ENCODE data around the gene CTNND2.
"Not testable (repeated sequence)": the region's sequence is repeated elsewhere in the genome, so short reads cannot be mapped to it uniquely, and the experiment has no call there.

CTNND2 gene

DNA sequence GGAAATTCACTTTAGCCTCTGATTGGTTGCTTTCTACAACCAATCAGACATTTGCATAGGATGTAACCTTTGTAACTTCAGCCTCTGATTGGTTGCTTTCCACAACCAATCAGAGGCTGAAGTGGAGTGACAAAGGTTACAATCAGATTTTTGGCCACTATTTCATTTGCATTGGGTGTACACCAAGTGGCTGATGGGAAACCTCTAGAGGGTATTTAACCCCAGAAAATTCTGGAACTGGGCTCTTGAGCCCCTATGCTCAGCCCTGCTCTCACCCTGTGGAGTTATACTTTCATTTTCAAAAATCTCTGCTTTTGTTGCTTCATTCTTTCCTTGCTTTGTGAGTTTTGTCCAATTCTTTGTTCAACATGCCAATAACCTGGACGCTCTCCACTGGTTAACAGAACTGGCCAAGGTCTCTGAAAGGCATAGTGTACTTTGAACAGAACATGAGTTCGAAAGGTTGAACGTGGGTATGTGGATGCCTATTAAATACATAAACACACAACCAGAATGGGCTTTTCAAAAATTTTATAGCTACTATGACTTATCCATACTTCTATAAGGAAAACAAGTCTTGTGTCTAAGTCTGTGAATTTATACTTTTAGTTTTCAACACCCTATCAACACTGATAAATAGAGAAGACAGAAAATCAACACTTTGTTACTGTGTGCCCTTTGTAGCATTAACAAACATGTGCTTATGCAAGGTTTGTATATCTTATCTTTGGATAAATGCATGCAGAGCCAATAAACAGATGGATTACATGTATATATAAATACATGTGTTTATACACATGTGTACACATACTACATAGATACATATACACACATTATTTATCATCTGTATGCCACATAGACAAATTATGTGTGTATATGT, 568.1 kb downstream of the CTNND2 start:
- no peaks in the 10 kb centered on the region for H3K27me3 ChIP-seq (replicated peaks; ENCODE audit: control insufficient read depth, insufficient read depth, low read length)

DNA sequence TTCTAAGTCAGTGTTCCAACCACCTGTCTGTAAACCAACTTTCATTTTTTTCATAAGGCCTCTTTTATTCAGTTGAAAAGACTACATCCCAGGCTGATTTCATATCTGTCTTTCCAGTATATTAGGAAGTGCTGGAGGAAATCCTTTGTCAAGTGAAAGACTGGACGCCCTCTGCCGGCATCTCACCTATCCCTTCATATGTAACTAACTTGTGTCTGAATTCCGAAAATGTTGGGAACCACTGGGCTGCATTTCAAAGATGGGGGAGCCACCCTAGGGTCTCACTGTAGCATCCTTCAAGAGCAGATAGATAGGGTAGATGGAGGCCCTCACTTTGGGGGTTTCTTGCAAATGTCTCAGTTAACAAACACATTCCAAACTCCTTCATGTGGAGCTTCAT, 569.8 kb downstream of the CTNND2 start:
- H3K9ac ChIP-seq (ENCODE audit: low read length): no peak overlapping the region
- no peaks in the 10 kb centered on the region for H3K36me3 ChIP-seq (ENCODE audit: control insufficient read depth, insufficient read depth, low read length, severe bottlenecking)
- no peak for DNase-seq (ENCODE audit: low read depth)

More for the DNA sequence above, 568.1 kb downstream of the CTNND2 start:
- no peak overlapping the region for H3K4me3 ChIP-seq (ENCODE audit: low read length)
- no peak overlapping the region for H3K9ac ChIP-seq (ENCODE audit: low read length)
- H3K9me3 ChIP-seq (ENCODE audit: control insufficient read depth, low read length): no peaks in the 10 kb centered on the region
- DNase-seq (ENCODE audit: low read depth): no peak
- no peaks in the 10 kb centered on the region for H3K4me1 ChIP-seq (ENCODE audit: control insufficient read depth, insufficient read depth, low read length)
- H3K36me3 ChIP-seq (ENCODE audit: control insufficient read depth, insufficient read depth, low read length, severe bottlenecking): no peaks in the 10 kb centered on the region

DNA sequence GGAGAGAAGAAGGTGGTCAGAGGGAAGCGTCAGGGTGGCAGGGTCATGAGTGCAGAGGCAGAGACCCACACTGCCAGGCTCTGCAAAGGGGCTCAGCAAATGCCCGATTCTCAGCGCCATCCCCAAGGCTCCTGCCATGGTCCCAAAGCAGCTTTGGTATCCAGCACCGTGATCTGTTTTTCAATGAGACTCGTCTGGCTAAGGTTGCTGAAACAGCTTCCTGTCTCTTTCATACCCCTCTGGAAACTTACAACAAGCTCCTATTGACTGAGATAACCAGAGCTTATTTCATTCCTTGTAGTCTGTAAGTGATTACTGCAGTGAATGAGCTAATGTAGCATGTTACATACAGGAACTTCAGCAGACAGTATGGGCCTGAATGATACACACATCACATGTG, 574.6 kb downstream of the CTNND2 start:
- H3K4me1 ChIP-seq (ENCODE audit: control insufficient read depth, insufficient read depth, low read length): peaks cover 3% of the 10 kb centered on the region
- H3K4me3 ChIP-seq (ENCODE audit: low read length): no peak overlapping the region
- H3K27me3 ChIP-seq (replicated peaks; ENCODE audit: control insufficient read depth, insufficient read depth, low read length): no peaks in the 10 kb centered on the region
- DNase-seq (ENCODE audit: low read depth): no peak
- no peaks in the 10 kb centered on the region for H3K36me3 ChIP-seq (ENCODE audit: control insufficient read depth, insufficient read depth, low read length, severe bottlenecking)
- no peaks in the 10 kb centered on the region for H3K9me3 ChIP-seq (ENCODE audit: control insufficient read depth, low read length)
- H3K9ac ChIP-seq (ENCODE audit: low read length): no peak overlapping the region

More for the DNA sequence above, 569.8 kb downstream of the CTNND2 start:
- Histone ChIP-seq H3K27me3 (replicated peaks; ENCODE audit: control insufficient read depth, insufficient read depth, low read length) (no peaks in the 10 kb centered on the region), H3K4me1 (ENCODE audit: control insufficient read depth, insufficient read depth, low read length) (no peaks in the 10 kb centered on the region), H3K9me3 (ENCODE audit: control insufficient read depth, low read length) (no peaks in the 10 kb centered on the region), H3K4me3 (ENCODE audit: low read length) (no peak overlapping the region)

DNA sequence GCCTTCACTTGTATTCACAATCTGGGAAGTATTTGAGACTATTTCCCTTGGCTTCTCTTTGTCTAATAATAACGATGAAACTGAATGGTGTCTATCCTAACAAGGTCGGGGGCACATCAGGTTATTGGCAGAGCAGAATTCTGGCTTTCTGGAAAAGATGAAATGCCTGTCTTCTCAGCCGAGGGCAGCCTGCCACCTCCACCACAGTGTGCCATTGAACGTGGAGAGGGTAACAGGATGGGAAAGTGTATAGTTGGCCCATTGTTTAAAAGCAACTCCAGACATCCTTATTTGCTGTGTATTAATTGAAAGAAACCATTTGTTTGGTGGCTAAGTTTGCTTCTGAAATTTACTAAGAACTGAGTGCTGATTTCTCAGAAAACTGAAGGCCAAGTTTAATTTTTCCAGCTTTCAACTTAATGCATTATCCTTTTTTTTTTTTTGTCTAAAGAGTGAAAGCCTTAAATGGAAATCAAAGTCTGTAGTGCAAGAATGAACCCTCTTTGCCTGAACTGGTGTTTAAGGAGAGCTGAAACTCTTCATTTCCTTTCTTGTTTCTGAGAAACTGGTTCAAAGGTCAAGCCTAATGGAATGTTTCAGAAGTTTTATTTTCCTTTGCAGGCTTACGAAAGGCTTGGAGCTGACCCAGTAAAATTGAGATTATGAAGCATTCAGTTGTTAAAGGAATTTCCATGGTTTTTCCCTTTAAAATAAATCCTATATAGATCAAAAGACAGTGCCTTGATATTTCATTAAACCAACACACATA, 579.5 kb downstream of the CTNND2 start:
- H3K36me3 ChIP-seq (ENCODE audit: control insufficient read depth, insufficient read depth, low read length, severe bottlenecking): no peaks in the 10 kb centered on the region
- H3K4me1 ChIP-seq (ENCODE audit: control insufficient read depth, insufficient read depth, low read length): peaks cover 19% of the 10 kb centered on the region
- no peaks in the 10 kb centered on the region for H3K9me3 ChIP-seq (ENCODE audit: control insufficient read depth, low read length)
- H3K27me3 ChIP-seq (replicated peaks; ENCODE audit: control insufficient read depth, insufficient read depth, low read length): no peaks in the 10 kb centered on the region
- peak overlapping the region; percentile 50 for H3K9ac ChIP-seq (ENCODE audit: low read length)
- H3K4me3 ChIP-seq (ENCODE audit: low read length): peak overlapping the region; percentile 19
- DNase-seq (ENCODE audit: low read depth): no peak

DNA sequence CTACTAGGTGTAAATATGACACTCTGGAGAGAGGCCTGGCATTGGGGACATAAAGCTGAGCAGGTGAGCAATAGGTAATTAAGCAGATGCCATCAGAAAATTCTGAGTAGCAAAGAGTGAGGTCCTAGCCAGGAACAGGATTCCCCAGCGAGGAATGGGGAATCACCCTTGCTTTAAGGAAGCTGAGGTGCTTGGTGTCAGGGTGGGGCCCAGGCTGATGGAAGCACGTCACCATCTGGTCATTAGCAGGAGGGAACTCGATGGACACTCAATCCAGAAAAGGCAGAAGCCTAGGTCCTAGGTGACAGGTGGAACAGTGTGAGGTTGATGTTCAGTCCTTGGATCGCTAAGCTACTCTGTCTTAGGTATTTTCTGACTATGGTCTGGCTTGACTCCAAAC, 580.5 kb downstream of the CTNND2 start:
- H3K36me3 ChIP-seq (ENCODE audit: control insufficient read depth, insufficient read depth, low read length, severe bottlenecking): no peaks in the 10 kb centered on the region
- H3K4me1 ChIP-seq (ENCODE audit: control insufficient read depth, insufficient read depth, low read length): peaks cover 19% of the 10 kb centered on the region
- no peak overlapping the region for H3K9ac ChIP-seq (ENCODE audit: low read length)
- H3K4me3 ChIP-seq (ENCODE audit: low read length): no peak overlapping the region
- H3K9me3 ChIP-seq (ENCODE audit: control insufficient read depth, low read length): no peaks in the 10 kb centered on the region
- no peak for DNase-seq (ENCODE audit: low read depth)
- H3K27me3 ChIP-seq (replicated peaks; ENCODE audit: control insufficient read depth, insufficient read depth, low read length): no peaks in the 10 kb centered on the region

DNA sequence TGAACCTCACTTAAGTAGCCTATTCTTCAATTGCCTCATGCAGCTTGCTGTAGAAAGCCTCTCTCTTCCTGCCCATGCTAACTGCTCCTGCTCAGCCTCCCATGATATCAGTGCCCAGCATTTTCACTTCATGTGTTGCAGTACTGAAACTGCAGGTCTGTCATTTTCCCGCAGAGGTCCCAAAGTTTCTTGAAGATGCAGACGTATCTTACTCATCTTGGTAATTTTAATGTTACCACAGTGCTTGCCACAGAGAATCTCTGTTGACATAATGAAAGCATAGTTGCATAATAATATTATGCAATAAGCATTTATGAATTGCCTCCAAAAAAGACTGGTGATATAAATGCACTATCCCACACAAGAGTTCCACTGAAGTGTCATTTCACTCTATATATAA, 582.1 kb downstream of the CTNND2 start:
- Histone ChIP-seq H3K27me3 (replicated peaks; ENCODE audit: control insufficient read depth, insufficient read depth, low read length) (no peaks in the 10 kb centered on the region), H3K9ac (ENCODE audit: low read length) (no peak overlapping the region), H3K9me3 (ENCODE audit: control insufficient read depth, low read length) (no peaks in the 10 kb centered on the region), H3K4me3 (ENCODE audit: low read length) (no peak overlapping the region), H3K4me1 (ENCODE audit: control insufficient read depth, insufficient read depth, low read length) (peaks cover 19% of the 10 kb centered on the region), H3K36me3 (ENCODE audit: control insufficient read depth, insufficient read depth, low read length, severe bottlenecking) (no peaks in the 10 kb centered on the region)
- no peak for DNase-seq (ENCODE audit: low read depth)

DNA sequence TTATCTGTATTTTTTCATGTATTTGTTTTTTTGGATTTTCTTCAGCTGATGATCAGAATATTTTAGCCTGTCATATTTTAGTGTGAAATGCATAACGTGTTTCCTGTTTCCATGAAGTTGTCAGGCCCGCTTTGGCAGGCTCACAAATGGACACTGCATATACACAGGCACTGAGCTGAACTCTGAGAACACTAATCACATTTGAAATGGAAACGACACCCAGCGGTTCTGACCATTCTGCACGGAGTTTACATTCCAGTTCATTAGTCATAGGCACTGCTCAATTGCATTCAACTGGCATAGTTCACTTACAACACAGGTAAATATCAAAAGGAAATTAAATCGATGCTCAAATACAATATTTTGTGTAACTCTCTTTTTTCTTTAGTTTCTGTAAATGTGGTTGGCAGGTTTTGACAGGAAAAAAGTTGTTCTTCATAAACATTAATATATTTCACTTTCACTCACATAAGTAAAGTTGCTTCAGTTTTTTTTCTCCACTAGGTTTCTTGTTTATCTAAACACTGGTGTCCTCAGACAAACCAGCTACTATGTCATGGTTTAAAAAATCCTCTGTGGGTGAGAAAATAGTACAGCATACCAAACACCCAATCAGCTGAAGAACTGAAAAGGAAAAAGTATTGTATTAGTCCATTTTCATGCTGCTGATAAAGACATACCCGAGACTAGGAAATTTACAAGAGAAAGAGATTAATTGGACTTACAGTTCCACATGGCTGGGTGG, 584.2 kb downstream of the CTNND2 start:
- no peaks in the 10 kb centered on the region for H3K36me3 ChIP-seq (ENCODE audit: control insufficient read depth, insufficient read depth, low read length, severe bottlenecking)
- H3K9me3 ChIP-seq (ENCODE audit: control insufficient read depth, low read length): no peaks in the 10 kb centered on the region
- H3K9ac ChIP-seq (ENCODE audit: low read length): no peak overlapping the region
- H3K4me3 ChIP-seq (ENCODE audit: low read length): no peak overlapping the region
- no peak for DNase-seq (ENCODE audit: low read depth)
- no peaks in the 10 kb centered on the region for H3K27me3 ChIP-seq (replicated peaks; ENCODE audit: control insufficient read depth, insufficient read depth, low read length)
- H3K4me1 ChIP-seq (ENCODE audit: control insufficient read depth, insufficient read depth, low read length): peaks cover 19% of the 10 kb centered on the region

DNA sequence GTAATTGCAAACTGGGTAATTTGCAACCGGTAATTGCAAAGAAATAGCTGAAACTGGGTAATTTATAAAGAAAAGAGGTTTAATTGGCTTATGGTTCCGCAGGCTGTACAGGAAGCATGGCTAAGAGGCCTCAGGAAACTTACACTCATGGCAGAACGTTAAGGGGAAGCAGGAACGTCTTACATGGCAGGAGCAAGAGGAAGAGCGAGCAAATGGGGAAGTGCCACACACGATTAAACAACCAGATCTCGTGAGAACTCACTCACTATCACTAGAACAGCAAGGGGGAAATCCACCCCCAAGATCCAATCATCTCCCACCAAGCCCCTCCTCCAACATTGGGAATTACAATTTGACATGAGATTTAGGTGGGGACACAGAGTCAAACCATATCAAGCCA, 590.6 kb downstream of the CTNND2 start:
- not testable (repeated sequence) for H3K27me3 ChIP-seq (replicated peaks; ENCODE audit: control insufficient read depth, insufficient read depth, low read length); H3K9ac ChIP-seq (ENCODE audit: low read length); H3K4me3 ChIP-seq (ENCODE audit: low read length); H3K4me1 ChIP-seq (ENCODE audit: control insufficient read depth, insufficient read depth, low read length); H3K36me3 ChIP-seq (ENCODE audit: control insufficient read depth, insufficient read depth, low read length, severe bottlenecking); H3K9me3 ChIP-seq (ENCODE audit: control insufficient read depth, low read length); DNase-seq (ENCODE audit: low read depth)

DNA sequence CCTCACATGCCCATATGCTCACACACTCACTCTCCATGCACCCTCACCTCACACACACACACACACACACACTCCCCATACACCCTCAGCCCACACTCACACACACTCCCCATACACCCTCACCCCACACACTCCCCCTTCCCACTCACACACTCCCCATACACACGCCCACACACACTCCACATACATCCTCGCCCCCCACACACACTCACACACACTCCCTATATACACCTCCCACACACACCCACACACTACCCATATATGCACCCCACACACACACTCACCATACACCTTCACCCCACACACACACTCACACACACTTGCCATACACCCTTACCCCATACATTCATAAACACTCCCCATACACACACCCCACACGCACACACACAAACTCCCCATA, 592.5 kb downstream of the CTNND2 start:
- no peaks in the 10 kb centered on the region for H3K4me1 ChIP-seq (ENCODE audit: control insufficient read depth, insufficient read depth, low read length)
- no peak for DNase-seq (ENCODE audit: low read depth)
- no peaks in the 10 kb centered on the region for H3K9me3 ChIP-seq (ENCODE audit: control insufficient read depth, low read length)
- no peak overlapping the region for H3K4me3 ChIP-seq (ENCODE audit: low read length)
- peaks cover 4% of the 10 kb centered on the region for H3K27me3 ChIP-seq (replicated peaks; ENCODE audit: control insufficient read depth, insufficient read depth, low read length)
- no peak overlapping the region for H3K9ac ChIP-seq (ENCODE audit: low read length)
- H3K36me3 ChIP-seq (ENCODE audit: control insufficient read depth, insufficient read depth, low read length, severe bottlenecking): no peaks in the 10 kb centered on the region

DNA sequence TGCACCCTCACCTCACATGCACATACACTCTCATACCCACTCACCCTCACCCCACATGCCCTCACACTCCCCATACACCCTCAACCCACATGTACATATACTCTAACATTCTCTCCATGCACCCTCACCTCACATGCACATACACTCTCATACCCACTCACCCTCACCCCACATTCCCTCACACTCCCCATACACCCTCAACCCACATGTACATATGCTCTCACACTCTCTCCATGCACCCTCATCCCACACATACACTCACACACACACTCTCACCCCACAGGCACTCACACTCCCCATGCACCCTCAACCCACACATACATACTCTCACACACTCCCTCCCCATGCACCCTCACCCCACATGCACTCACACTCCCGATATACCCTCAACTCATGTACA, 593.0 kb downstream of the CTNND2 start:
- H3K4me3 ChIP-seq (ENCODE audit: low read length): no peak overlapping the region
- H3K27me3 ChIP-seq (replicated peaks; ENCODE audit: control insufficient read depth, insufficient read depth, low read length): peaks cover 4% of the 10 kb centered on the region
- H3K36me3 ChIP-seq (ENCODE audit: control insufficient read depth, insufficient read depth, low read length, severe bottlenecking): no peaks in the 10 kb centered on the region
- no peaks in the 10 kb centered on the region for H3K4me1 ChIP-seq (ENCODE audit: control insufficient read depth, insufficient read depth, low read length)
- H3K9me3 ChIP-seq (ENCODE audit: control insufficient read depth, low read length): no peaks in the 10 kb centered on the region
- H3K9ac ChIP-seq (ENCODE audit: low read length): no peak overlapping the region
- no peak for DNase-seq (ENCODE audit: low read depth)

DNA sequence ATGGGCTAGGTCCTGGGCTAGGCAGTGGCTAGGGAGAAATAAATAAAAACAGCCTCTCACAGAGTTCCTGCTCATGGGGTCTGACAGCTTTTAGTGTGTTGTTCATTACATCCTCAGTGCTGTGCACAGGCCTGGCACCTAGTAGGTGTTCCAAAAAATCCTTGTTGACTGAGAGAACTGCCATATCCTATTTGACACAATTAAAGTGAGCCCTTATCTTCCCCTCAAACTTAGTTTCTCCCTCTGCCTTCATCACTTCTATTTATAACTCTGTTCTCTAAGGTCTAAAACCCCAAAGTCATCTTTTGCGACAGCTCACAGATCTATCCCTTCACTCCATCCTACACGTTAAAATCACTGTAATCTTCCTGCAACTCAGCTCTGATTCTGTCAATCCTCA, 594.1 kb downstream of the CTNND2 start:
- H3K4me3 ChIP-seq (ENCODE audit: low read length): no peak overlapping the region
- no peaks in the 10 kb centered on the region for H3K36me3 ChIP-seq (ENCODE audit: control insufficient read depth, insufficient read depth, low read length, severe bottlenecking)
- no peak for DNase-seq (ENCODE audit: low read depth)
- no peak overlapping the region for H3K9ac ChIP-seq (ENCODE audit: low read length)
- H3K9me3 ChIP-seq (ENCODE audit: control insufficient read depth, low read length): no peaks in the 10 kb centered on the region
- H3K4me1 ChIP-seq (ENCODE audit: control insufficient read depth, insufficient read depth, low read length): no peaks in the 10 kb centered on the region
- peaks cover 4% of the 10 kb centered on the region for H3K27me3 ChIP-seq (replicated peaks; ENCODE audit: control insufficient read depth, insufficient read depth, low read length)
